ENCODE data around the gene CYP2C8. TPM values are rescaled to one million over a fixed set of nuclear protein-coding genes. Genes with fewer than 3 reads are reported as not detected.
"Not testable (repeated sequence)": the region's sequence is repeated elsewhere in the genome, so short reads cannot be mapped to it uniquely, and the experiment has no call there.

Gene CYP2C8
- 0.23 and 0.30 TPM in 2 replicates for total RNA-seq

DNA sequence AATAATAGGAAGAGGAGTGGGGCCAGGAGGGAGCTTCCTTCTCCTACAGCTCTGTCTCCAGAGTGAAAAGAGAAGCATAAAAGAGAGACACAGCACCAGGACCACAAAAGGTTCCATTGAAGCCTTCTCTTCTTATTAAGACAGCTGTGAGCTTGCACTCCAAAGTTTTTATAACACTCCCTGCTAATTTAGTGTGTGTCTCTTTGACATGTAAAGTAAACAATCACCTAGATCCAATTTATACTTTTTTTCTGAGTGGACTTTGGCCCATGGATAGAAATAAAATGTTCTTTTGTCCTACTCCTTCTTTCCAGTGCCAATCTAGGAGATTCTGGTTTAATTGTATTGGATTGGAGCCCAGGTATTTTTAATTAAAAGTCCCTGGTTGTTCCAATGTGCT, at the start of gene CYP2C8:
Gene CYP2C8, minus strand, starts transcription at position 212 of the 400 bp plus-strand sequence. Its CDS starts 95 bp downstream, at position 117.
- intact Hi-C loops (cut with micrococcal nuclease): no loop called here

DNA sequence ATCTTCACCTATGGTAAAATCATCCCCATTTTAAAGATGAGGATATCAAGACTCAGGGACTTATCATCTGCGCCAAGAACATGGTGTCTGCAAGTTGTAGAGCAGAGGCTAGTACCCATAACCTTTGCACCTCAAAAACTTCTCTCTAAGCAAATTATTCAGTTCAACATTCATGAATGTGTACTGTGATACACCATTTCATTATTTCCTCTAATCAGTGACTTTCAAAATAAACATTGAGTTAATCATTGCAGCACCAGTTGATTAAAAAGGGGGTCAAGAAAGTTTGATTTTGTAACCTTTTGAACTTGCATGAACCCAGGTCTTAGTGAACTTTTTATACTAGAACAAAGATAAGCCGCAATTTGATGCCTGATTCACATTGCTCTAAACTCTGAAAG, 47.6 kb upstream of the CYP2C8 start:
- intact Hi-C loops (cut with micrococcal nuclease): no loop called here

DNA sequence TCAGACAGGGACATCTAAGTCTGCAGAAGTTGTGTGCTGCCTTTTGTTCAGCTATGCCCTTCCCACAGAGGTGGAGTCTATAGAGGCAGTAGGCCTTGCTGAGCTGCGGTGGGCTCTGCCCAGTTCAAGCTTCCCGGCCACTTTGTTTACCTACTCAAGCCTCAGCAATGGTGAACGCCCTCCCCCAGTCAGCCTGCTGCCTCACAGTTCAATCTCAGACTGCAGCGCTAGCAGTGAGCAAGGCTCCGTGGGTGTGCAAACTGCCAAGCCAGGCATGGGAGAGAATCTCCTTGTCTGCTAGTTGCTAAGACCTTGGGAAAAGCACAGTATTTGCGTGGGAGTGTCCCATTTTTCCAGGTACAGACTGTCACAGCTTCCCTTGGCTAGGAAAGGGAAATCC, 41.5 kb upstream of the CYP2C8 start:
- intact Hi-C loops (cut with micrococcal nuclease): not testable (repeated sequence)

DNA sequence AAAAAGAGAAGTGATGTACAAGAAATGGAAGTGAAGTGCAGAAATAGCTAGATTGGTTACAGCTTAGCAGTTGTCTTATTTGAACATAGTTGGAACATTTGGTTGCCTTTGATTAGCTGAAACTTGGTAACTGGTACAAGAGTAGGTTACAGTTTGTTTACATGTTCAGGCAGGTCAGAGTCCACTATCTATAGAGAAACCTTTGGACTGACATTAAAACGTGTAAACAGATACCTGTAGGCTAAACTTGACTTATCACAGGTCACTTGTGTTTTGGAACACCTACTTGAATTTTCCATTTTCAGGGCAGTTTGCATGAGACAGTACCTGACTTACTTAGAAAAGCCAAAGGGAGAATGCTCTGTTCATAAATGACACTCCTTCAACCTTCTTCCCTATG, 28.5 kb upstream of the CYP2C8 start:
- intact Hi-C loops (cut with micrococcal nuclease): no loop called here

DNA sequence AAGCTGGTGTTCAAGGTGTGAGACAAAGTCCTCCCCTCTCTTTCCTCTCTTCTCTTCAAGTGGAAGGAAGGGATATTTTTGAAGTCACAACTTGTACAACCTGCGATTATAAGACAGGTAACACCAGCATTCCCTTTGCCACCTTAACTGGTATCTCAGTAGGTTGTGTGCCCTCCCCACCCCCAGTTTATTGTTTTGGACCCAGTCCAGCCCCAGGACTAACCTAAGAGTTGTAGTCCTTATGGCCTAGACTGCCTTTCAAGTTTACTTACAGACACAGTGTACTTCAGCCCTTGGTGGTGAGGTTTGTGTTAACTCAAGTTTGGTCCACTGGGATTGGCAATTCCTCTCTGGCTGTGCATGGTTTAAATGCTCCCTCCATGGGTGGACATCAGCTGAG, 26.8 kb upstream of the CYP2C8 start:
- intact Hi-C loops (cut with micrococcal nuclease): no loop called here

DNA sequence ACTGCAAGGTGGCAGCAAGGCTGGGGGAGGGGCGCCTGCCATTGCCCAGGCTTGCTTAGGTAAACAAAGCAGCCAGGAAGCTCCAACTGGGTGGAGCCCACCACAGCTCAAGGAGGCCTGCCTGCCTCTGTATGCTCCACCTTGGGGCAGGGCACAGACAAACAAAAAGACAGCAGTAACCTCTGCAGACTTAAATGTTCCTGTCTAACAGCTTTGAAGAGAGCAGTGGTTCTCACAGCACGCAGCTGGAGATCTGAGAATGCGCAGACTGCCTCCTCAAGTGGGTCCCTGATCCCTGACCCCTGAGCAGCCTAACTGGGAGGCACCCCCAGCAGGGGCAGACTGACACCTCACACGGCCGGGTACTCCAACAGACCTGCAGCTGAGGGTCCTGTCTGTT, 10.3 kb upstream of the CYP2C8 start:
- intact Hi-C loops (cut with micrococcal nuclease): not testable (repeated sequence)

DNA sequence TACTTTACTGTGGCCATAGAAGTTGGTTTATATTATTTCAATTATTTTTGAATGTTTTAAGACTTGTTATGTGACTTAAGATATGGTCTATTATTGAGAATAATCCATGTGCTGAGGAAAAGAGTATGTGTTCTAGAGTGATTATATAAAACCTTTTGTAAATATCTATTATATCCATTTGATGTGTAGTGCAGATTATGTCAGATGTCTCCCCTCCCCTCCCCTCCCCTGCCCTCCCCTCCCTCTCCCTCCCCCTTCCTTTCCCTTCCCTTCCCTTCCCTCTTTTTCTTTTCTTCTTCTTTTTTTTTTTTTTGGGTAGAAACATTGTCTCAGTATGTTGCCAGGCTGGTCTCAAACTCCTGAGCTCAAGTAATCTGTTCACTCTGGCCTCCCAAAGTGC, 8.3 kb upstream of the CYP2C8 start:
- intact Hi-C loops (cut with micrococcal nuclease): no loop called here

DNA sequence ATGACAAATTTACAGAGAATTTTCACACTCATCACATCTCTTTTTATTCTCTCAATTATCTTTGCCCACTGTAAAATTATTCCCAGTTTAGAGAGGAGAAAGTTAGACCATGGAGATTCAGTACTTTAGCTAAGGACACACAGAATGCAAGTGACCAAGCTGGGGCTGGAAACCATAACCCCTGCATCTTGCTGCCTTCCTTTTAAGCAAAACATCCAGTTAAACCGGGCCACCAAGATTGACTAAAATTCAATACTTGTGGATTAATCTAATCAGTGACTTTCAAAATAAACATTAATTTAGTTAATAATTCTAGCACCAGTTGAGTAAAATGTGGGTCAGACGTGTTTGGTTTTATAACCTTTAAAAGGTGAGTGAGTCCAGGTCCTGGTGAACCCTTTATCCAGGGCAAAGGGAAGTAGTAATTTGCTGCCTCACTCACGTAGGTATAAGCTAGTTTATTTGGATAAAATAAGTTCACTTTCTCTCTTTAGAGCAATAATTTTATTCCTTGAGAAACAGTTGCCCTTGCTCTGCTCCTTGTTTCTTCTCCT, 1.9 kb upstream of the CYP2C8 start:
- intact Hi-C loops (cut with micrococcal nuclease): no loop called here

DNA sequence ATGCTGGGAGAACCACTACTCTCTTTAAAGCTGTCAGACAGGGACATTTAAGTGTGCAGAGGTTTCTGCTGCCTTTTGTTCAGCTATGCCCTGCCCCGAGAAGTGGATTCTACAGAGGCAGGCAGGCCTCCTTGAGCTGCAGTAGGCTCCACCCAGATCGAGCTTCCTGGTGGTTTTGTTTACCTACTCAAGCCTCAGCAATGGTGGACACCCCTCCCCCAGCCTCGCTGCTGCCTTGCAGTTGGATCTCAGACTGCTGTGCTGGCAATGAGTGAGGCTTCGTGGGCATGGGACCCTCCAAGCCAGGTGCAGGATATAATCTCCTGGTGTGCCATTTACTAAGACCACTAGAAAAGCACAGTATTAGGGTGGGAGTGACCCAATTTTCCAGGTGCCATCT, 5.2 kb downstream of the CYP2C8 start:
- intact Hi-C loops (cut with micrococcal nuclease): not testable (repeated sequence)

DNA sequence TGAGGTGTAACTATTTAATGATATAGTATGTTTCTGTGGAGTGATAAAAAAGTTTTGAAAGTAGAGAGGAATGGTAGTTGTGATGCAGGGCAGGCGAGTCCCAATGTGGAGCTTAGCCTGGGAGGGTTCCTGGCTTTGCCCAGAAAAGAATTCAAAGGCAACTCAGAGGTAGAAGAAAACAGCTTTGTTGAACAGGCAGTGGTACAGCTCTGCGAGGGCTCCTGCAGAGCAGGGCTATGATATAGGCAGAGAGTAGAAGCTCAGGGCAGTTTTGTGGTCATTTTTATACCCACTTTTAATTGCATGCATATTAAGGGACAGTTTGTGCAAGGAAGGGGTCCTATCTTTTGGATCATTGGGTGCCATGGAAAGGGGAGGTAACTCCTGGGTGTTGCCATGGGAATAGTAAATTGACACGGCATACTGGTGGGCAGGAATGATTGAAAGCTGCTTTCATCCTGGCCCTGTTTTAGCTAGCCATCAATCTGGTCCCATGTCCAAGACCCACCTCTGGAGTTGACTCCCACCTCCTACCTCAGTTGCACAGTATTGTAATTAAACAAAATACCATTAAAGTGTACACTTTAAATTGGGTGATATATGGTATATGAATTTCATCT, 12.4 kb downstream of the CYP2C8 start:
- intact Hi-C loops (cut with micrococcal nuclease): no loop called here

DNA sequence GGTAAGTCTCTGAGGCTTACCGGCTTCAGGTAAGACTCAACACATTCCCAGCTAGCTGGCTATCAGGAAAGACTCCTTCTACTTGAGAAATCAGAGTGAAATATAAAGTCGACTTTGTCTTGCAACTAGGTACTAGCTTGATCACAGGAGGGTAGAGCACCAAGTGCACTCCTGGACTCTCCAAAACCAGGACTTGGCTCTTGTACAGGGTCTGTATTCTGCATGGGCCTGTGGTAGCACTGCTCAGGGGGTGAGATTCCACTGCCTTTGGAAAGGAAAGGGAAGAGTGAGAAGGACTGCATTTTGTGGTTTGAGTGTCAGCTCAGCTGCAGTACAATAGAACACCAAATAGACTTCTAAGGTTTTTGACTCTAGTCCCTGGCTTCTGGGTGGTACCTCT, 19.4 kb downstream of the CYP2C8 start:
- intact Hi-C loops (cut with micrococcal nuclease): no loop called here

DNA sequence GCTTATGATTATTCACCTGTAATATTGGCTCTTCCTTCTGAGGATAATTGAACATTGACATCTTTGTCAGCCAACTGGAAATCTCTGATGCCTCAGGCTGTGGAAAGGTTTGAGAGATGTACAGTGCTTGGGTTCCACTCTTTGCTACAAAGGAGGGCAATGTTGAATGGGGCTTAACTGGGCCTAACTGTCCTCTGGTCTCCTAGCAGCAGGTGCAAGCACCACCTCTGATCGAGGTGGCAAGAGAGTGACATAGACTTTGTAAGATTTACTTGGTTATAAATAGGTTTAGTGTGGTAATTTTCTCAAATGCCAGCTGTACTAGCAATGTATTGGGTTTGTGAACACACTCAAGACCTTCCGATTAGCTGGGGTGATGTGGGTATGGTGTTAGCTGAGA, 21.1 kb downstream of the CYP2C8 start:
- intact Hi-C loops (cut with micrococcal nuclease): no loop called here

DNA sequence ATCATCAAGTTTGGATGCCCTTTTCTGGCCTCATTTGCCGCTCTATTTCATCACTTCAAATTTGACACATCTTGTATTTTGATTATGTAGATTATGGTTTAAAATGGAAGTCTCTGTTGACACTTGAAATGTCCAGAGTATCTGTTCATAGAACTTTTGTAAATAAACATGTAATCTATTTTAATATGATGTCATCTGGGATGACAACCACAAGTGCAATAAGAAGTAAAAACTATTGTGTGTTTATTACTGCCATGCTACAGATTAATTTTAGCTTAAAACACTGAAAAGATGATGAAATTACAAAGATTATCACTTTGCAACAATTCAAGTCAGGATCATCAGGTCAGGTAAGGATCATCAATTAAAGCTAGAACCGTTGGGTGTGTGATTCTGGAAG, 30.0 kb downstream of the CYP2C8 start:
- intact Hi-C loops (cut with micrococcal nuclease): no loop called here

DNA sequence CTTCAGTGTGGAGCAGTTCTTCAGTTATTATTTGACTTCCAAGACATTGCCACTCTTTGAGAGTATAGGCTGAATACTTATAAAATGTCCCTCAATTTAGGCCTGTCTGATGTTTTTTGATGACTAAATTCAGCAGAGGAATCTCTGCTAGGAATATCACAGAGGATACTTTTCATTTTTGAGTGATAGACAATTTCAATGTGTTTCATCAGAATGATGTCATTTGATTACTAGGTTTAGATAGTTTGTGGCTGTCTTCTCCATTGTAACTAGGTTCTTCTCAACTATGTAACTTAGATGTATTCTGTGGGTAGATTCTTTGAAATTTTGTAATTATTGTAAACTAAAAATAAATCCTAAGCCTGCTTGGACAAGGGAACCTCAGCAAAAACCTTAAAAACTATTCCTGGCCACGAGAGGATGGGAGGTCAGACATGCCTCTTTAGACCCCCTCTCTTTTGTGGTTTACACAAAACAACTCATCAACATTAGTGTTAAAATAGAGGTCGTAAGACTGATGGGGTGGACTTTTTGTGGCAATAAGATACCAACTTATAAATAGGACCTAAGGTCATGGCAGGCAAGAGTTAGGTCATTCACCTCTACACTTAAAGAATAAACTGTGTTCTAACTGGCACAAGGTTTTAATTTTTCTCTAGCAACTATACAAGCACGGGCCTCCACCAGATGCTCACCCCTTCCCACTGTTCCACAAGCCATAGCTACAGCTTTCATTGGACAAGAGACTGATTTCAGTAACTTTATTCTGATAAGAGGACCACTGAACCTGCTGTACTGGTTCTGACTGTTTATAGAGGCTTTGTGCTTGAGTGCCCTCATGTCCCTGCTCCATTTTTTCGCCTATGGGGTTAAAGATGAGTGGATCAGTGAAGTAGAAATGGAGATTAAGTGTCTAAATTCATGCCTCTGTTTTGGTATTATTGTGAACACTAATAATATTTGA, 33.7 kb downstream of the CYP2C8 start:
- intact Hi-C loops (cut with micrococcal nuclease): no loop called here

DNA sequence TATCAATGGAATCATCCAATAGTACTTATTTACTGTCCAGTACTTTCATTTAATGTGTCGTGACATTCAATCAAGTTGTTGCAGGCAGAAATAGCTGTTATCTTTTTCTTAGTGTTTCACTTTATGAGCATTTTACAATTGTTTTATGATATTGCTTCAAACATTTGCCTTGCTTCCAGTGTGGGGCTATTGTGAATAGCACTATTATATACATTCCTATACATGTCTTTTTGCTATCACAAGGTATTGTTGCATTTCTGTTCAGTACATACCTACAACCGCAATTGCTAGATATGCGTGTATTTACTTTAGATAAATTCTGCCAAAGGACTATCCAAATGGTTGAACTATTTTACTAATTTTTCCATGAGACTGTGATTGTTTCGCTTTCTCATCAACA, 34.9 kb downstream of the CYP2C8 start:
- intact Hi-C loops (cut with micrococcal nuclease): no loop called here

DNA sequence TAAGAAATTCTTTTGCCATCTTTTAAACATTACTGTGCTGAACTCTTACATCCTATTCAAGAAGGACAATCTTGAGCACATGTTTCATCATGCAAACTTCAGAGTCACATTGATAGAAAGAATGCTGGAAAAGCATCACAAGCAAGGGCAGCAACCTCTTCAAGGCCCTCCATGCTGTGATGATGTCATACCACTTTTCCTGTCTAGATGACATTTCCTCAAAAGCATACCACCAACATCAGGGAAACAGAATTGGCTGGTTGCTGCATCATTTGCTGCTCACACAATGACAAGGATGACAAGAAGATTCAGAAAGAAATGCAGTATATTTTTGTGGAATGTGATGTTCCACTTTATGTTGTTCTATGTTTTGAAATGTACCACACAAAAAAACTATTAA, 37.6 kb downstream of the CYP2C8 start:
- intact Hi-C loops (cut with micrococcal nuclease): no loop called here

DNA sequence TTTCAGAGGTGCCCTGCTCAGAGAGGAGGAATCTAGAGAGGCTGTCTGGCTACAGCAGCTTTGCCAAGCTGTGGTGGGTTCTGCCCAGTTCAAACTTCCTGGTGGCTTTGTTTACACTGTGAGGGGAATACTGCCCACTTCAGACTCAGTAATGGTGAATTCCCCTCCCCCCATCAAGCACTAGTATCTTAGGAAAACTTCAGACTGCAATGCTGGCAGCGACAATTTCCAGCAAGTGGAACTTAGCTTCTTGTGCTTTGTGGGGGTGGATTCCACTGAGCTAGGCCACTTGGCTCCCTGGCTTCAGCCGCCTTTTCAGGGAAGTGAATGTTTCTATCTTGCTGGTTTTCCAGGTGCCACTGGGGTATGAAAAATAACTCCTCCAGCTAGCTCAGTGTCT, 42.8 kb downstream of the CYP2C8 start:
- intact Hi-C loops (cut with micrococcal nuclease): no loop called here

DNA sequence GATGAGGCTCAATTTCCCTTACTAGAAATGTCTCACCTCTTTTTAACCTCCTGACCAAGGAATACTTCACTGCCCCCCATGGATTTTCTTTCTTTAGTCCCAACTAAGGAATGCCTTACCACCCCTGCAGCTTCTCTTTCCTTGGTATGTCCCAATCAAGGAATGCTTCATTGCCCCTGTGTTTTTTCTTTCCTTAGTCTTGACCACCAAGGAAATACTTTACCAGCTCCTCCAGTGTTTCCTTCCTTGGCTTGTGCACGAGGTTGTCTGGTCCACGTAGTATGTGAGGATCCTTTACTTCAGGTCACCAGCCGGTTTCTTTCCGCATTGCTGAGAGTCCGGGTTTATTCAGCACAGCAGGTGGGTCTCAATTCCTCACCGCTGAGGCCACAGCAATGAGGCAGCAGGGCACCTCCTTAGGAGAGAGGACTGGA, 71.5 kb downstream of the CYP2C8 start:
- intact Hi-C loops (cut with micrococcal nuclease): no loop called here

DNA sequence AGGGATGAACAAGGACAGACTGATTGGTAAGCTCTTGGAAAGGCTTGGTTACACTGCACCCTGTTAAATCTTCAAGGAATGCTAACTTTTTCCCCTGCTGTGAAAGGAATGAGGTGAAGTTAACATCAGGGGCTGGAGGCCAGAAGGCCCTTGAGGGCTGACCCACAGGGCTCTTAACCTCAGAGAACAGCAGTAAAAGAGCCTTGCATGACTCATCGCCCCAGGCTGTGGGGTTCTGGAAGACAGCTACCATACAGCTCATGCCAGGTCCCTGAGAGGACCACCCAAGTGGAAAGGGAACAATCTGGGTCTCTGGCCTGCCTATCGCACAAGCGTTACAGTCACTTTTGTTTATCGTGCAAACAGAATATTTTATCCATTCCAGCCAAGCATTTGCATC, 76.5 kb downstream of the CYP2C8 start:
- intact Hi-C loops (cut with micrococcal nuclease): no loop called here

DNA sequence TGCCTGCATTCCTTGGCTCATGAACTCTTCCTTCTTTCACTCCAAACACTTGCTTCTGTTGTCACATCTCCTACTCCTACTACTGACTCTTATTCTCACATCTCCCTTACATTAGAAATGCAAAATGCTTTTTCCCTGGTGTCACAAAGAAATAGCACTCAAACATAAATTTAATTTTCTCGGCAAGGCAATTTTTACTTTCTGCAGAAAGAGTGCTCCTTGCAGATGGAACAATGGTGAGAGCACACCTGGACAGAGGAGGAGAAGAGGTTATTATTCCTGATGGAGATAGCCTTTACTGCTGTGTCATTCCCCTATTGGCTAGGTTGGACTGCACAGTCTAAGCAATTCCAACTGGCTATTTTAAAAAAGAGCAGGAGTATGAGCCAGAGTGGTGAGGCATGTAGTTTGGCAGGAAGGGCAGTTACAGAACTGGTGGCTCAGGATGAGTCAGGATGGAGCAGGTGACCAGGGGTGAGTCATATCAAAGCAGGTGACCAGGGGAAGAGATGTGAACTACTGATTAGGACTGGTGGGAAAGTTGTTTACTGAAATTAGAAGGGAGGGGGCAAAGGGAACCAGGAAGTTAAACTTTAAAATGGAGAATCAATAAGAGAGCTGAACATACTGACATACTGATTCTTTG, 77.9 kb downstream of the CYP2C8 start:
- intact Hi-C loops (cut with micrococcal nuclease): no loop called here

DNA sequence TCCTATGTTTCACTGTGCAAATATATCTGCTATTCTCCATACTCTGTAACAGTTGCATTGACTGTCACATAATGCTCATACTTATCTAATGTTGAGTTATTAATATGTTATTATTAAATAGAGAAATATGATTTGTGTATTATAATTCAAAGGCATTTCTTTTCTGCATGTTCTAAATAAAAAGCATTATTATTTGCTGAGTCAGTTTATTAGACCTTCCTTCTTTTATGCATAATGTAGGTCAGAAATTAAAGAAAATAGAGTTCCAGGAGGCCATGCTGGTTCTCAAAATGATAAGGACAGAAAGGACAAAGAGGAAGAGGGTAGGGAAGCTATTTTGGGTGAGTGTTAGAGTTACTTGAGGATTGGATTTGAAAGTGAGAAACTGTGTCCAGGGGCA, 80.1 kb downstream of the CYP2C8 start:
- intact Hi-C loops (cut with micrococcal nuclease): no loop called here
